ENCODE data around the gene GBP3. TPM values are rescaled to one million over a fixed set of nuclear protein-coding genes. Genes with fewer than 3 reads are reported as not detected.

Gene GBP3
- total RNA-seq, 4 donors from 2014 or later = 5.4 to 102 (median 55.2) TPM

- in situ Hi-C loops (cut with MboI; ENCODE audit: low pct_ligation_motif_present in 1 of 4, low pct_unique_long_range_greater_than_20kb in 1 of 4, low sequenced_read_pairs in 3 of 4) (loop anchor here in 1 of 4 donors (10.0 kb wide), 1 partner anchor 481 kb away; no protein-coding TSS in a partner anchor), intact Hi-C loops (cut with DNase I; ENCODE audit: low total_unique reads) (no loop called here)
- H3K27me3 ChIP-seq = no peaks in the 10 kb centered on the region
- TF ChIP-seq CTCF (IDR thresholded peaks at IDR 0.05) (peak; percentile 54 to 61 (median 59)), POLR2A (IDR thresholded peaks at IDR 0.05) (no peak)
- no peaks in the 10 kb centered on the region for H3K9me3 ChIP-seq
- H3K36me3 ChIP-seq = peaks cover 0 to under 1% (median 0%) of the 10 kb centered on the region in 4 donors
- H3K4me3 ChIP-seq = no peak overlapping the region
- H3K4me1 ChIP-seq = peaks cover 0 to 9% (median 0%) of the 10 kb centered on the region in 4 donors
- no peak for DNase-seq
- no peak overlapping the region for H3K27ac ChIP-seq
- 13 to 20% methylated on average over 2 of the region's 2 CpGs for WGBS, 2 donors (ENCODE audit: low coverage in 1 of 2)
Measured at GRCh38 chr1:88973520-88974137, 49.0 kb downstream of the GBP3 start.

- Histone ChIP-seq H3K27ac (no peak overlapping the region), H3K36me3 (peaks cover 0 to 61% (median 21%) of the 10 kb centered on the region in 4 donors), H3K4me1 (no peaks in the 10 kb centered on the region), H3K4me3 (no peak overlapping the region), H3K27me3 (no peaks in the 10 kb centered on the region), H3K9me3 (no peaks in the 10 kb centered on the region)
- TF ChIP-seq EP300 (IDR thresholded peaks at IDR 0.05; ENCODE audit: low read depth) (no peak), CTCF (IDR thresholded peaks at IDR 0.05) (no peak), POLR2A (IDR thresholded peaks at IDR 0.05) (no peak), POLR2AphosphoS5 (IDR thresholded peaks at IDR 0.05) (no peak)
- intact Hi-C loops (cut with DNase I; ENCODE audit: low total_unique reads) (no loop called here), in situ Hi-C loops (cut with MboI; ENCODE audit: low pct_ligation_motif_present in 1 of 4, low pct_unique_long_range_greater_than_20kb in 1 of 4, low sequenced_read_pairs in 3 of 4) (no loop called here)
- DNase-seq = no peak
Measured at GRCh38 chr1:88961647-88962275, 60.9 kb downstream of the GBP3 start.

- Histone ChIP-seq H3K27me3 (no peaks in the 10 kb centered on the region), H3K9me3 (no peaks in the 10 kb centered on the region), H3K4me1 (no peaks in the 10 kb centered on the region), H3K4me3 (no peak overlapping the region), H3K36me3 (peaks cover 0 to 58% (median 18%) of the 10 kb centered on the region in 4 donors), H3K27ac (no peak overlapping the region)
- TF ChIP-seq POLR2AphosphoS5 (IDR thresholded peaks at IDR 0.05) (no peak), EP300 (IDR thresholded peaks at IDR 0.05; ENCODE audit: low read depth) (no peak), CTCF (IDR thresholded peaks at IDR 0.05) (no peak), POLR2A (IDR thresholded peaks at IDR 0.05) (no peak)
- DNase-seq = no peak
- in situ Hi-C loops (cut with MboI; ENCODE audit: low pct_ligation_motif_present in 1 of 4, low pct_unique_long_range_greater_than_20kb in 1 of 4, low sequenced_read_pairs in 3 of 4) (no loop called here), intact Hi-C loops (cut with DNase I; ENCODE audit: low total_unique reads) (no loop called here)
- 0 to 58% methylated on average over 1 of the region's 1 CpG for WGBS, 2 donors (ENCODE audit: low coverage in 1 of 2)
Measured at GRCh38 chr1:88961081-88961480, 61.6 kb downstream of the GBP3 start.

Small RNAs within 50 kb of the gene (small RNA-seq; reads per million reads assigned to genes)
- gene RF00019 = 0 reads per million in 4 donors

Other genes starting within 250 kb of the GBP3 start
- gene GTF2B, start 131.3 kb downstream of the GBP3 start, total RNA-seq = 10 to 100 TPM in 3 of 4 donors, 1 to 10 TPM in 1; 6.0 to 30.4 (median 22.1) TPM
- gene KYAT3, start 30.2 kb downstream of the GBP3 start, total RNA-seq = 10 to 100 TPM in 3 of 4 donors, 1 to 10 TPM in 1; 7.8 to 23.3 (median 20.5) TPM
- 10 to 100 TPM in 2 of 4 donors, 1 to 10 TPM in 2; 7.2 to 14.9 (median 10.0) TPM for gene RBMXL1, start 30.2 kb downstream of the GBP3 start, total RNA-seq
- gene GBP1, start 42.3 kb upstream of the GBP3 start, total RNA-seq = 10 to 100 TPM in 3 of 4 donors, 1 to 10 TPM in 1; 3.0 to 50.2 (median 23.2) TPM
- gene GBP2, start 103.2 kb upstream of the GBP3 start, total RNA-seq = 10 to 100 TPM; 13.7 to 77.5 (median 56.1) TPM
- not detected for gene GBP7, start 153.1 kb upstream of the GBP3 start, total RNA-seq
- 1 to 10 TPM in 2 of 4 donors, under 1 TPM in 1, not detected in 1; 1.00 to 3.8 (median 2.5) TPM for gene GBP4, start 176.1 kb upstream of the GBP3 start, total RNA-seq
- gene GBP5, start 250.0 kb upstream of the GBP3 start, total RNA-seq = 1 to 10 TPM in 2 of 4 donors, not detected in 2; 1.5 to 7.3 TPM